T-helper 1 cell (primary cell): ENCODE measurements around the gene BTC.
"Not testable (repeated sequence)": the region's sequence is repeated elsewhere in the genome, so short reads cannot be mapped to it uniquely, and the experiment has no call there.

Experiments
- DNase-seq, 5 donors: peaks; one replicate each; pipeline ENCODE4 v3.0.0-alpha.2; 2012 to 2020

Gene BTC

GRCh38 chr4:74757136-74757535 is 37.2 kb downstream of the BTC start:
- DNase-seq = no peak

GRCh38 chr4:74755486-74755885 is 38.8 kb downstream of the BTC start:
- DNase-seq = no peak

- no peak for DNase-seq
These were observed 40.1 kb downstream of the BTC start for GRCh38 chr4:74754218-74754617.

GRCh38 chr4:74752798-74753197 is 41.5 kb downstream of the BTC start:
- no peak for DNase-seq

- DNase-seq = no peak
These were observed 42.5 kb downstream of the BTC start for GRCh38 chr4:74751856-74752255.

- no peak for DNase-seq
These were observed 43.1 kb downstream of the BTC start for GRCh38 chr4:74751247-74751646.

GRCh38 chr4:74742185-74742584 is 52.1 kb downstream of the BTC start:
- DNase-seq = no peak

GRCh38 chr4:74738464-74739143 is 55.7 kb downstream of the BTC start:
- DNase-seq = no peak

- no peak for DNase-seq
These were observed 59.3 kb downstream of the BTC start for GRCh38 chr4:74734995-74735394.

- no peak for DNase-seq
These were observed 60.6 kb downstream of the BTC start for GRCh38 chr4:74733756-74734155.

GRCh38 chr4:74724979-74725378 is 69.3 kb downstream of the BTC start:
- no peak for DNase-seq

- no peak for DNase-seq
These were observed 77.9 kb downstream of the BTC start for GRCh38 chr4:74716436-74716765.

- DNase-seq = no peak
These were observed 78.5 kb downstream of the BTC start for GRCh38 chr4:74715706-74716435.

GRCh38 chr4:74714611-74715130 is 79.7 kb downstream of the BTC start:
- DNase-seq = no peak

- not testable (repeated sequence) for DNase-seq
These were observed 86.2 kb downstream of the BTC start for GRCh38 chr4:74708135-74708534.
